Activated naive CD4-positive, alpha-beta T cell treated with anti-CD3 and anti-CD28 coated beads, Interleukin-2, amount 50 U/mL, for 24 hours (primary cell): ENCODE results near the gene ACSF3.

Experiments used
- H3K27ac Mint-ChIP-seq: one replicate; pipeline ENCODE4 v1.8.0; 2021; ENCODE audit warnings: mild to moderate bottlenecking, mixed read lengths
- H3K27me3 Mint-ChIP-seq: one replicate; pipeline ENCODE4 v1.8.0; 2021; ENCODE audit warnings: mixed read lengths
- H3K36me3 Mint-ChIP-seq: one replicate; pipeline ENCODE4 v1.8.0; 2021; ENCODE audit warnings: mixed read lengths
- H3K4me1 Mint-ChIP-seq: one replicate; pipeline ENCODE4 v1.8.0; 2021; ENCODE audit warnings: mixed read lengths
- H3K4me3 Mint-ChIP-seq: one replicate; pipeline ENCODE4 v1.8.0; 2021; ENCODE audit warnings: mild to moderate bottlenecking, mixed read lengths
- H3K9me3 Mint-ChIP-seq: one replicate; pipeline ENCODE4 v1.8.0; 2021; ENCODE audit warnings: mixed read lengths

ACSF3 gene

DNA sequence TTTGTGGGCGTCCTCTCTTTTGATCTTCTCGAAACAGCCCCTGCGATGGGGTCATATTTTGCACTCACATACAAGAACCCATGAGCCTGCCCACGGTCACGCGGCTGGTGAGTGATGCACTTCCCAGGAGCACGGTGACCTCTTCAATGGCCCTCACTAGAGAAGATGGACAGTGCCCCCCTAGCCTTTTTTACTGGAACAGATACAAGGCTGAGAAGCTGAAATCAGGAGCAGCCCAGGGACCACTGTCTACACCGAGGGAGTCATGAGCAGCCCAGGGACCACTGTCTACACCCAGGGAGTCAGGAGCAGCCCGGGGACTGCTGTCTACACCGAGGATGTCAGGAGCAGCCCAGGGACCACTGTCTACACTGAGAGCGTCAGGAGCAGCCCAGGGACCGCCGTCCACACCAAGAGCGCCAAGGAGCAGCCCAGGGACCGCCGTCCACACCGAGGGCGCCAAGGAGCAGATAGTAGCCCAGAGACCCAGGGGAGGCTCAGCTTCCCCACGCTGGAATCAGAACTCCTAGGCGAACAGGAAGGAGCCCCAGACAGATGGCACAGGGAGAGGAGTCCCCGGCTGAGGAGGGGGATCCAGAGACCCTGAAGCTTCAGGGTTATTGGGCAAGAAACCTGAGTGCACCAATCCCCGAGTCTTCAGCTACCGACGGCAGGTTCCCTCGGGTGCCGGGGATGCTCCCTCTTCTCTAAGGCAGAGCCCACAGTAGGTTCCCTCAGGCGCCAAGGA lies 23.7 kb downstream of the ACSF3 start:
- Mint-ChIP-seq H3K4me1 (peaks cover 48% of the 10 kb centered on the region), H3K4me3 (no peak overlapping the region), H3K27ac (peak overlapping the region; percentile 55)

DNA sequence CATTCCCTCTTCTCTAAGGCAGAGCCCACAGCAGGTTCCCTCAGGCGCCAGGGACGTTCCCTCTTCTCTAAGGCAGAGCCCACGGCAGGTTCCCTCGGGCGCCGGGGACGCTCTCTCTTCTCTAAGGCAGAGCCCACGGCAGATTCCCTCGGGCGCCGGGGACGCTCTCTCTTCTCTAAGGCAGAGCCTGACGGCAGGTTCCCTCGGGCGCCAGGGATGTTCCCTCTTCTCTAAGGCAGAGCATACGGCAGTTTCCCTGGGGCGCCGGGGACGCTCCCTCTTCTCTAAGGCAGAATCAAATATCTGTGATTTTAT lies 24.3 kb downstream of the ACSF3 start:
- Mint-ChIP-seq H3K4me3 (no peak overlapping the region), H3K36me3 (peaks cover 12% of the 10 kb centered on the region), H3K9me3 (no peaks in the 10 kb centered on the region), H3K27me3 (no peaks in the 10 kb centered on the region), H3K4me1 (peaks cover 53% of the 10 kb centered on the region), H3K27ac (peak overlapping the region; percentile 51)

More for the DNA sequence above, 23.7 kb downstream of the ACSF3 start:
- H3K27me3 Mint-ChIP-seq, result no peaks in the 10 kb centered on the region
- H3K9me3 Mint-ChIP-seq, result no peaks in the 10 kb centered on the region
- H3K36me3 Mint-ChIP-seq, result peaks cover 12% of the 10 kb centered on the region

DNA sequence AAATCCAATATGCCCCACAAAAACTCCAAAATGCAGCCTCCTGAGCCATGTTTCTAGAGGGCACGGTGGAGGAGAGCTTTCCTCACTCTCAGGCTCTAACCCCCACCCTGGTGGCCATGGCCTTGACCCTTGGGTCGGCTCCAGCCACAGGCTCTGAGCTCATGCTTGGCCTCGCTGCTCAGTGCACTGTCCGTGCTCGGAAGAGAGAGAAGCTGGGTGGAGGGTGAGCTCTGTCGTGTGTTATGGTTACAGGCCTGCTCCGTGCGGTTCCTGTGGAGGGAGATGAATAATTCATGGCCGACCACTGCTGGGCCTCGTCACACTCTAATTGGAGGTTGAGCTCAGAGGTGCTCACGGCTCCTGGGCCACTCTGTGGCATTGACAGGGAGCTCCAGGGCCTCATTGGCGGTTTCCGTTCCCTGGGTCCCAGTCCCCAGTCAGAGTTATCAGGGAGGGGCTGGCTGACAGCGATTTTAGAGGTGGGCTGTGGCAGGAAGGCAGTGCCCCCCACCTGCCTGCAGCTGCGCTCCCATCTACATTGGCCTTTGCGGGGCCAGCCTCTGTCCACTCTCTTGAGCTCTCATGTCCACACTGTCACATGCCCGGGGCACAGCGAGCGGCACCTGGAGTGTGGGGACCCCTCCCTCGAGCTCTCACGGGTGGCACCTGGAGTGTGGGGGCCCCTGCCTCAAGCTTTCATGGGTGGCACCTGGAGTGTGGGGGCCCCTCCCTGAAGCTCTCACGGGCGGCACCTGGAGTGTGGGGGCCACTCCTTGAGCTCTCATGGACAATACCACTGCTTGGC lies 24.9 kb downstream of the ACSF3 start:
- no peaks in the 10 kb centered on the region for H3K9me3 Mint-ChIP-seq
- H3K4me3 Mint-ChIP-seq, result no peak overlapping the region
- no peaks in the 10 kb centered on the region for H3K27me3 Mint-ChIP-seq
- H3K36me3 Mint-ChIP-seq, result peaks cover 12% of the 10 kb centered on the region
- peak overlapping the region; percentile 51 for H3K27ac Mint-ChIP-seq
- H3K4me1 Mint-ChIP-seq, result peaks cover 59% of the 10 kb centered on the region

- H3K4me1 Mint-ChIP-seq, result peaks cover 58% of the 10 kb centered on the region
- H3K27me3 Mint-ChIP-seq, result no peaks in the 10 kb centered on the region
- no peak overlapping the region for H3K4me3 Mint-ChIP-seq
- no peaks in the 10 kb centered on the region for H3K9me3 Mint-ChIP-seq
- no peak overlapping the region for H3K27ac Mint-ChIP-seq
- peaks cover 11% of the 10 kb centered on the region for H3K36me3 Mint-ChIP-seq
These were observed 25.5 kb downstream of the ACSF3 start for GRCh38 chr16:89119166-89119621.

GRCh38 chr16:89119661-89120141 lies 26.0 kb downstream of the ACSF3 start:
- Mint-ChIP-seq H3K27me3 (no peaks in the 10 kb centered on the region), H3K4me3 (no peak overlapping the region), H3K36me3 (peaks cover 11% of the 10 kb centered on the region), H3K4me1 (peaks cover 57% of the 10 kb centered on the region), H3K27ac (no peak overlapping the region), H3K9me3 (no peaks in the 10 kb centered on the region)

- no peaks in the 10 kb centered on the region for H3K27me3 Mint-ChIP-seq
- no peak overlapping the region for H3K4me3 Mint-ChIP-seq
- H3K9me3 Mint-ChIP-seq, result no peaks in the 10 kb centered on the region
- H3K4me1 Mint-ChIP-seq, result peaks cover 54% of the 10 kb centered on the region
- H3K36me3 Mint-ChIP-seq, result peaks cover 6% of the 10 kb centered on the region
- no peak overlapping the region for H3K27ac Mint-ChIP-seq
These were observed 26.6 kb downstream of the ACSF3 start for GRCh38 chr16:89120281-89120680.

DNA sequence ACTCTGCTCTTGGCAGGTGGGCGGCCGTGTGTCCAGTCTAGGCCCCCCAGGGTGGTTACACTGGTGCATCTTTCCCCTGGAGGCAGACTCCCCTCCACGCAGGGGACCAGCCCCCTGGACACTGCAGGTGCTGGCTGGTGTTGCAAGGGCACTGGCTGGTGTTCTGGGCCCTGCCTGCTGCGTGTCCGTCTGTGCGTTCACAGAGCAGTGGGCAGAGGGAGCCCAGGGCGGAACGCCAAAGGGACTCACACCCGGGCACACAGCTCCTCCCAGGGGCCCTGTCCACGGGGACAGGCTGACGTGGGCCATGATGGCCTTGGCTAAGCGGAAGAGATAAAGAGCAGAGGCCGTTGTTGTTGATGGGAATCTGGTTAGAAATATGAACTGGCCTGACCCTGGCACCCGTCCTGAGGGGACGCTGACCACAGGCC lies 27.3 kb downstream of the ACSF3 start:
- peaks cover 8% of the 10 kb centered on the region for H3K36me3 Mint-ChIP-seq

GRCh38 chr16:89121691-89122321 lies 28.2 kb downstream of the ACSF3 start:
- H3K4me3 Mint-ChIP-seq, result no peak overlapping the region

More for the DNA sequence above, 27.3 kb downstream of the ACSF3 start:
- no peaks in the 10 kb centered on the region for H3K27me3 Mint-ChIP-seq
- H3K4me3 Mint-ChIP-seq, result no peak overlapping the region
- no peak overlapping the region for H3K27ac Mint-ChIP-seq
- peaks cover 50% of the 10 kb centered on the region for H3K4me1 Mint-ChIP-seq
- H3K9me3 Mint-ChIP-seq, result no peaks in the 10 kb centered on the region

DNA sequence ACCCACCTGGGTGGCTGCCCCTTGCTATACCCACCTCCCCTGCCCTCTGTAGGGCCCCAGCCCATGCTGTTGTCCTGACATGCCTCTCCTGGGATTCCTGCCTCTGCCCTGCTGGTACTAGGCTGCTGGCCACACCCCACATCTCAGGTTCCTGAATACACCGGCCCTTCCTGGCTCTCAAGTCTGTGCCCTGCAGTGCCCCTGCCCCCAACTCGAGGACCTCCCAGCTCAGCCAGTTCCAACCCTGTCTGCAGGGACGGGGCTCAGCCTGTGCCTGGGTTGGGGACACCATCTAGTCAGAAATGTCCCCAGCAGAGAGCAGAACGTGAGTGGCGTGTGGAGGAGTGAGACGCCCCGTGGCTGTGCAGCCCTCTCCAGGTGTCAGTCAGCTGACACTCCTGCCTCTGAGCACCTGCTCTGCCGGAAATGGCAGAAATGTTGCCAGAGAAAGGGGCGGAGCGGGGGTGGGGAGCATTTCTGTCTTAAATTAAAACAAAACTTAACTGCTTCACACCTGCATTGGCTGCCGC lies 28.7 kb downstream of the ACSF3 start:
- Mint-ChIP-seq H3K27me3 (no peaks in the 10 kb centered on the region), H3K36me3 (peaks cover 10% of the 10 kb centered on the region), H3K9me3 (no peaks in the 10 kb centered on the region), H3K4me1 (peaks cover 42% of the 10 kb centered on the region), H3K4me3 (no peak overlapping the region), H3K27ac (no peak overlapping the region)

More at GRCh38 chr16:89121691-89122321, 28.2 kb downstream of the ACSF3 start:
- no peak overlapping the region for H3K27ac Mint-ChIP-seq
- no peaks in the 10 kb centered on the region for H3K27me3 Mint-ChIP-seq
- peaks cover 44% of the 10 kb centered on the region for H3K4me1 Mint-ChIP-seq
- no peaks in the 10 kb centered on the region for H3K9me3 Mint-ChIP-seq
- H3K36me3 Mint-ChIP-seq, result peaks cover 10% of the 10 kb centered on the region

GRCh38 chr16:89123001-89123830 lies 29.6 kb downstream of the ACSF3 start:
- Mint-ChIP-seq H3K4me3 (peak overlapping the region; percentile 33), H3K36me3 (peaks cover 7% of the 10 kb centered on the region), H3K4me1 (peaks cover 41% of the 10 kb centered on the region), H3K9me3 (no peaks in the 10 kb centered on the region), H3K27ac (peak overlapping the region; percentile 30), H3K27me3 (no peaks in the 10 kb centered on the region)

DNA sequence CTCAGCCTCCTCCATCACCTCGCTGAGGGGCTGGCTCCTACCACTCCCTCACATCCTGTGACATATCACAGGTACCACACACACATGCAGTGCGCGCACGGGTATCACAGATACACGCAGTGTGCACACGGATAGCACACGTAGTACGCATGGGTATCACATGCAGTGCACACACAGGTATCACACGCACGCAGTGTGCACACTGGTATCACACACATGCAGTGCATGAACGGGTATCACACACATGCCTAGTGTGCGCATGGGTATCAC lies 30.1 kb downstream of the ACSF3 start:
- Mint-ChIP-seq H3K9me3 (no peaks in the 10 kb centered on the region), H3K36me3 (peaks cover 5% of the 10 kb centered on the region), H3K27me3 (no peaks in the 10 kb centered on the region), H3K27ac (peak overlapping the region; percentile 17), H3K4me3 (no peak overlapping the region), H3K4me1 (peaks cover 41% of the 10 kb centered on the region)

DNA sequence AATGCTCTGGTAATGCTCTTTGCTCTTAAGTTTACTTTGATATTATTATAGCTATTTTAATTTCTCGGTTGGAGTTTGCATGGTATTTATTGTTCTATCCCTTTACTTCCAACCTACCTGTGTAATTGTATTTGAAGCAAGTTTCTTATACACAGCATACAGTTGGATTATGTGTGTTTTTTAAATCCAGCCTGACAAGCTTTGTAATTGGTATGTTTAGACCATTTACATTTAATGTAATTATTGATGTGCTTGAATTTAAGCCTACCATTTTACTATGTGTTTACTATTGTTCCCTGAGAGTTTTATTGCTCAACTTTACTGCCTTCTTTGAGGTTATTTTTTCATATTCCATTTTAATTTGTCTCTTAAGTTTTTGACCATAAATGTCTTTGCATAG lies 35.7 kb downstream of the ACSF3 start:
- Mint-ChIP-seq H3K4me3 (no peak overlapping the region), H3K27ac (no peak overlapping the region), H3K9me3 (no peaks in the 10 kb centered on the region), H3K36me3 (peaks cover 17% of the 10 kb centered on the region), H3K27me3 (no peaks in the 10 kb centered on the region), H3K4me1 (peaks cover 26% of the 10 kb centered on the region)

DNA sequence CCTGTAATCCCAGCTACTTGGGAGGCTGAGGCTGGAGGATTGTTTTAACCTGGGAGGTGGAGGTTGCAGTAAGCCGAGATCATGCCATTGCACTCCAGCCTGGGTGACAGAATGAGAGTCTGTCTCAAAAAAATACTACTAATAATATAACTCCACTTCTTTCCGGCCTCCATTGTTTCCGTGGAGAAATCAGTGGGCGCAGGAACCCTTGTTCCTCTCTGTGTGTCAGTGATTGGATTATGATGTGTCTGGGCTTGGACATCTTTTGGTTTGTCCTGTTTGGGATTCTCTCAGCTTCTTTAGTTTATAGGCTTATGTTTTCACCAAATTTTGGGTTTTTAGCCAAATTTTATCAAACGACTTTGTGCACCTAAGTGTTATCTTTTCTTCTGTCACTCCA lies 36.8 kb downstream of the ACSF3 start:
- Mint-ChIP-seq H3K9me3 (no peaks in the 10 kb centered on the region), H3K27me3 (no peaks in the 10 kb centered on the region), H3K36me3 (peaks cover 20% of the 10 kb centered on the region), H3K4me3 (no peak overlapping the region), H3K4me1 (peaks cover 21% of the 10 kb centered on the region), H3K27ac (no peak overlapping the region)

GRCh38 chr16:89131783-89132182 lies 38.1 kb downstream of the ACSF3 start:
- Mint-ChIP-seq H3K9me3 (no peaks in the 10 kb centered on the region), H3K4me3 (no peak overlapping the region), H3K36me3 (peaks cover 15% of the 10 kb centered on the region), H3K27ac (no peak overlapping the region), H3K27me3 (no peaks in the 10 kb centered on the region), H3K4me1 (peaks cover 15% of the 10 kb centered on the region)
